ENCODE measurements around the gene HSPA12B.

Gene HSPA12B

GRCh38 chr20:3767427-3768341, 35.2 kb downstream of the HSPA12B start, which contains the start of gene ADISSP:
Gene ADISSP, minus strand, starts transcription at chr20:3767753. Its CDS starts 7,653 bp downstream, at chr20:3760100.
- DNase-seq, result peak; percentile 94

- peak; percentile 52 for DNase-seq
Measured at GRCh38 chr20:3768342-3769130, 36.1 kb downstream of the HSPA12B start.

- DNase-seq, result no peak
Measured at GRCh38 chr20:3771552-3772058, 39.1 kb downstream of the HSPA12B start.

GRCh38 chr20:3775457-3776108, 43.1 kb downstream of the HSPA12B start:
- DNase-seq, result no peak

GRCh38 chr20:3777381-3777715, 44.9 kb downstream of the HSPA12B start:
- DNase-seq, result no peak

GRCh38 chr20:3777716-3778629, 45.5 kb downstream of the HSPA12B start:
- no peak for DNase-seq

- DNase-seq, result no peak
Measured at GRCh38 chr20:3778976-3779375, 46.5 kb downstream of the HSPA12B start.

GRCh38 chr20:3781153-3781910, 48.8 kb downstream of the HSPA12B start, which contains the start of gene SPEF1:
Gene SPEF1, minus strand, starts transcription at chr20:3781448. Its CDS starts 161 bp downstream, at chr20:3781287.
- DNase-seq, result peak; percentile 49

GRCh38 chr20:3782597-3782996, 50.1 kb downstream of the HSPA12B start:
- no peak for DNase-seq

GRCh38 chr20:3783068-3783489, 50.6 kb downstream of the HSPA12B start:
- no peak for DNase-seq

GRCh38 chr20:3783511-3784195, 51.2 kb downstream of the HSPA12B start:
- no peak for DNase-seq

- no peak for DNase-seq
Measured at GRCh38 chr20:3784216-3784853, 51.9 kb downstream of the HSPA12B start.

- DNase-seq, result no peak
Measured at GRCh38 chr20:3784863-3785239, 52.4 kb downstream of the HSPA12B start.

GRCh38 chr20:3785240-3786125, 53.0 kb downstream of the HSPA12B start:
- DNase-seq, result no peak

GRCh38 chr20:3786126-3786484, 53.6 kb downstream of the HSPA12B start:
- DNase-seq, result no peak

GRCh38 chr20:3786665-3787323, 54.3 kb downstream of the HSPA12B start, which contains the start of gene CENPB:
Gene CENPB, minus strand, starts transcription at chr20:3786740. Its CDS starts 257 bp downstream, at chr20:3786483.
- peak; percentile 43 for DNase-seq

- no peak for DNase-seq
Measured at GRCh38 chr20:3787324-3788014, 55.0 kb downstream of the HSPA12B start.
